ENCODE results near the gene SIL1.
"Not testable (repeated sequence)": the region's sequence is repeated elsewhere in the genome, so short reads cannot be mapped to it uniquely, and the experiment has no call there.

The SIL1 gene

DNA sequence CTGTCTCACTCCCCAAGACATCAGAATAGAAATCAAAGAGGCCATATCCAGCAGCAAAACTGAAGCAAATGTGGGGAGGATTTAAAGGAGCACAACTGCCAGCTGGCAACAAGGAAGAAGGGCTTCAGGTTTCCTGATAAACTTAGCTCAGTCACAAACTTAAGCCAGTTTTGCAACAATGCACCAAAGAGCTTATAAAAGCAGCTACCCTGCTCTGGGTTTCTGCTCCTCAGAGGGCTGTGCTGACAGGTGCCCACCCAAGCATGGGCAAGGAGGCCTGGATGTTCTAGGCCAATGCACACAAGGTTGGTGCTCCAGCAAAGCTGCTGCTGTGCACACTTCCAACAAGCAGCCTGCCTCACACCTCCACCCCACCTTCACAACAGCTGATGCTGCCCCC lies 132.9 kb downstream of the SIL1 start:
- no peak for DNase-seq (ENCODE audit: low spot score)

GRCh38 chr5:139064613-139065012 lies 133.6 kb downstream of the SIL1 start:
- no peak for DNase-seq (ENCODE audit: low spot score)

- no peak for DNase-seq (ENCODE audit: low spot score)
These were observed 134.5 kb downstream of the SIL1 start for GRCh38 chr5:139063664-139064054.

DNA sequence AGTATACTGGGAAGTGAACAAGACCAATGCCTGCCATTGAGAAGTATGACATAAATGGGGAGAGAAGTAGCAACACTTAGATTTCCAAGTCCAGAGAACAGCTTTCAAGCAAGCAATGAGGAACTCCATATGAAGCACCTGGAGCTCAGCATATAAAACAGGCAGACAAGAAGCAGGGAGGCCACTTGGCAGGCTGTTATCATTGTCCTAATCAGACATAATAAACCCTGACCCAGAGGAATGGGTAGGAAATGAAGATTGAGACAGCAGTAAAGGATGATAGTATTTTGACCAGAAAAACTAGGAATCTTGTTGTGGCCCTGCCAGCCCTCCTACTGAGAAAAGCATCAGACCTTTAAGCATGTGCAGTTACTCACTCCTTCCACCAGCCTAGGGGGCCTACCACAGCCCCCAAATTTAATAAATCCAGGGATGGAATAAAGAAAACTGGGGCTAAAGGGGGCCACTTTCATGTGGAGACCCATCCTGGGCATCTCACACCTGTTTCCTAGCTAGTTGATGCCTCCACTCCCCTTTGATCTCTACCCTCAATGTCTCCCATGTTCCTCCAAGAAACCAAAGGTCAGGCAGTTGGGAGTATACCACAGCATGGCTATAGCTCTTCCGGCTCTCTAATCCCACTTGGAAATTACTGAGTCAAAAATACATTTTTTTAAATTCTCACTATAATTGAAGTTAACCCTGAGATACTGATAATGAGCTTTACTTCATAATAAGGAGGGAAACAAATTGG lies 135.1 kb downstream of the SIL1 start:
- no peak for DNase-seq (ENCODE audit: low spot score)

DNA sequence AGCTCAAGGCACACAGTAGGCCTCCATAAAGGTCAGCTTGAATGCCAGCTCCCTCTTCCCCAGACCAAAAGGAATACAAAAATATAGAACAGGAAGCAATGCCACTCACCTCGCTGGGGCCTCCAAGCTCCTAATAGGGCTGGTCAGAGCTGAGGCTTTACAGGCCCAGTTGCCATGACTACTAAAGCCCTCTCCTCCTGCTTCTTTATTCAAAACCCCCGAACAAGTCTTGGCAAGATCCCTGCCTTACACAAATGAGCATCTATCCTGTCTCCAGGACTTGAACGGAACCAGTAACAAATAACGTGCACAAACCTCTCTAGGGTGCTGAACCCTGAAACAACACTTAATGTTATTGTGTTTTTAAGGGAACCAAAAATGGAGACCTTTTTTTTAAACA lies 136.3 kb downstream of the SIL1 start:
- DNase-seq (ENCODE audit: low spot score): no peak

GRCh38 chr5:139061274-139061673 lies 136.9 kb downstream of the SIL1 start:
- no peak for DNase-seq (ENCODE audit: low spot score)

DNA sequence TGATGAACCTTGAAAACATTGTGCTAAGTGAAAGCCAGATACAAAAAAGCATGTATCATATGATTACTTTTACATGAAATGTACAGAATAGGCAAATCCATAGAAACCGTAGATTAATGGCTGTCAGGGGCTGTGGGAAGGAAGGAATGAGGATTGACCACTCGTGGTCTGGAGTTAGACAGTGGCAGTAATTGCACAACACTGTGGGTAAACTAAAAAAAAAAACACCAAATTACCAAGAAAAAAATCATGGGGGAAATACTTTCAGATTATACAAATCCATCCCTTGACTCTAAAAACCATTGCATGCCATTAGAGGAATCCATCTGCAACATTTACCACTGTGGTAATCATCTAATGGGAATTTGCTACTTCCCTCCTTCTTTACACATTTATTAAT lies 140.0 kb downstream of the SIL1 start:
- no peak for DNase-seq (ENCODE audit: low spot score)

DNA sequence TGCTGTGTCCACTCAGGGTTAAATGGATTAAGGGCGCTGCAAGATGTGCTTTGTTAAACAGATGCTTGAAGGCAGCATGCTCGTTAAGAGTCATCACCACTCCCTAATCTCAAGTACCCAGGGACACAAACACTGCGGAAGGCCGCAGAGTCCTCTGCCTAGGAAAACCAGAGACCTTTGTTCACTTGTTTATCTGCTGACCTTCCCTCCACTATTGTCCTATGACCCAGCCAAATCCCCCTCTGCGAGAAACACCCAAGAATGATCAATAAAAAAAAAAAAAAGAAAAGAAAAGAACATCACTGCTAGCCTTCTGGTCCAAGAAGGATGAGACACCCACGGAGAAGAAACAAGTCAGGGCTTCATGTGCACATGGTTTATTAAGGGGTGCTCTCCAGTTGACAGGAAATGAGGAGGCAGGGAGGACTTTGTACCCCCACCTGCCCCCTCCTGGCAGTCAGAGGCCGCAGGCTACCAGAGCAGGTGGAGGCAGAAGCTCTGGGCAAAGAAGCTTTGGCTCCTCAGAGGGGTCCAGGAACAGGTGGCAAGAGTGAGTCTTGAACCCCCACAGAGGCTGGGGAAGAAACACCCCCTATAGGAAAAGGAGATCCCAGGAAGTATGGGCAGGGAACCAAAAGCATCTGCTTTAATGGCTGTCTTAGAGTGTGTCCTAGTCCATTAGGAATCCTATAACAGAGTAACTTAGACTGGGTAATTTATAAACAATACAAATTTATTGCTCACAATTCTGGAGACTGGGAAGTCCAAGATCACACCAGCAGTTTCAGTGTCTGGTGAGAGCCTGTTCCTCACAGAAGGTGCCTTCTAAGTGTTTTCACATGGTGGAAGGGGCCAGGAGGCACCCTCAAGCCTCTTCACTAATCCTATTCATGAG lies 140.9 kb downstream of the SIL1 start:
- not testable (repeated sequence) for DNase-seq (ENCODE audit: low spot score)

DNA sequence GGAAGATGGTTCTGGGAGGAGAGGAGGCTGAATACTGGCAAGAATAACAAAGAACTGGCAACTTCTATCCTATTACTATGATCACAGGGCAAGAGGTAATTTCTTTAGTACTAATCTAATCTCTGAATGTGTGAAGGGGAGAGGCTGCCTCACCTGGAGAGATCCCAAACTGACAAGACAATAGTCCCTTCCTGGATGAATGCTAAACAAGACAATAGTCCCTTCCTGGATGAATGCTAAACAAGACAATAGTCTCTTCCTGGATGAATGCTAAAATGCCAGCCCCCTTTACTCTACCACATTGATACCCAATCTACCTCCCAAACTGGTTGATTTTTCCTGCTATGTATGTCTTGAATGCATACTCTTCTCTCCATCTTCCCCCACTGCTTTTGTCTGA lies 145.2 kb downstream of the SIL1 start:
- no peak for DNase-seq (ENCODE audit: low spot score)

- DNase-seq (ENCODE audit: low spot score): no peak
These were observed 146.8 kb downstream of the SIL1 start for GRCh38 chr5:139051392-139051791.

- no peak for DNase-seq (ENCODE audit: low spot score)
These were observed 147.7 kb downstream of the SIL1 start for GRCh38 chr5:139050432-139050831.

DNA sequence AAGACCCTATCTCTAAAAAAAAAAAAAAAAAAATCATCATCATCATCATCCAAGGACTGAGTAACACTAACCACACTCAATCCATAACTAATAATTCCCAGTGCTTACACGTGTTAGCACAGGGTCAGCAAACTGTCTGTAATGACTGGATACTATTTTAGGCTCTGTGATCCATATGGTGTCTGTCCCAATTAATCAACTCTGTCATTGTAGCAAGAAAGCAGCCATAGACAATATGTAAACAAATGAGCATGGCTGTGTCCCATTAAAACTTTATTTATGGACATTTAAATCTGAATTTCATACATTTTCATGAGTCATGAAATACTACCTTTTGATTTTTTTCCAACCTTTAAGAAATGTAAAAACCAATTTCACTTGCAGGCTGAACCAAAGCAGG lies 148.4 kb downstream of the SIL1 start:
- DNase-seq (ENCODE audit: low spot score): no peak

- no peak for DNase-seq (ENCODE audit: low spot score)
These were observed 151.6 kb downstream of the SIL1 start for GRCh38 chr5:139046551-139046950.

- DNase-seq (ENCODE audit: low spot score): no peak
These were observed 154.8 kb downstream of the SIL1 start for GRCh38 chr5:139043157-139043905.

- DNase-seq (ENCODE audit: low spot score): no peak
These were observed 158.1 kb downstream of the SIL1 start for GRCh38 chr5:139040081-139040480.

- DNase-seq (ENCODE audit: low spot score): no peak
These were observed 159.4 kb downstream of the SIL1 start for GRCh38 chr5:139038613-139039305.

DNA sequence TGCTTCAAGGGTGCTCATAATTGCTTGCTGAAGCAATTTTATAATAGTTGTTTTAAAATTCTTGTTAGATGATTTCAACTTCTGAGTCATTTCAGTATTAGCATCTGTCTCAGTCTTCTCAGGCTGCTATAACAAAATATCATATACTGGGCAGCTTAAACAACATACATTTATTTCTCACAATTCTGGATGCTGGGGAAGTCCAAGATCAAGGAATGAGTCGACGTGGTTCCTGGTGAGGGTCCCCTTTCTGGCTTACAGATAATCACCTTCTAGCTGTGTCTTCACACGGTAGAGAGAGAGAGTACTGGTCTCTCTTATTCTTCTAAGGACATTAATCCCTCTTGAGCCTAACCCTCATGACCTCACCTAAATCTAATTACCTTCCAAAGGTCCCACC lies 160.4 kb downstream of the SIL1 start:
- no peak for DNase-seq (ENCODE audit: low spot score)

GRCh38 chr5:139036332-139036731 lies 161.8 kb downstream of the SIL1 start:
- not testable (repeated sequence) for DNase-seq (ENCODE audit: low spot score)

DNA sequence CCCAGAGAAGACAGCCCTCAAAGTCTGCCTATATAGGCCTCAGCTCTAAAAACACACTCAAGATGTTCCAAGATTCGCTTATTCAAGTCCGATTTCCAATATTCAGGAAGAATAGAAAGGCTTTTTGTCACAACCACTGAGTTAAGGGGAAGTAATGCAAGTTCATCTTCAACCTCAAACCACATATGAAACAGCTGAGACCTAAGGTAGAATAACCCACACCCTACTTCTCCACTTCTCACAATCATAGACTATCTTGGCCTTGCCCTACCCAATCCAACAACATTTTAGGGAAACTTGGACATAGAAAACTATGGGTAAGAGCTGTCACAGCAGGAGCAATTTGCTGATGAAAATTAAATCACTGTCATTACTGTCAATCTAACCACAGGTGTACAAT lies 171.0 kb downstream of the SIL1 start:
- DNase-seq (ENCODE audit: low spot score): no peak

- no peak for DNase-seq (ENCODE audit: low spot score)
These were observed 172.5 kb downstream of the SIL1 start for GRCh38 chr5:139025651-139026050.

DNA sequence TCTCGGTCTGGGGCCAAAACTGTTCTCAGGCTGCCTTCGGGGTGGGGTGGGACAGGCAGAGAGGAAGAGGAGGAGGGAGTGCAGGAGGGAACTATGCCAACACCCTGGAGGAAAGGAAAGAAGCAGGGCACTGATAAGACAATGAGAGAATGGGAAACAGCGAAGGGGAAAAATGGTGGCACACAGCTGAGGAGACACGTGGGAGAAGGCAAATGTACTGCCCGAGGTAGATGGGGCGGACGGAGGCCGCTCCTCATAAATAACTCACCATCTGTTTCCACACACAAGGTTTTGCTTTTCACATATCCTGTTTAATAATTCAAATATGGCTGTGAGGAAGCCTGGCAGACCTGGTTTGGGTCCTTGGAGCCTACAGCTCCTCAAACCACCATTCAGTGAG lies 174.9 kb downstream of the SIL1 start:
- no peak for DNase-seq (ENCODE audit: low spot score)

DNA sequence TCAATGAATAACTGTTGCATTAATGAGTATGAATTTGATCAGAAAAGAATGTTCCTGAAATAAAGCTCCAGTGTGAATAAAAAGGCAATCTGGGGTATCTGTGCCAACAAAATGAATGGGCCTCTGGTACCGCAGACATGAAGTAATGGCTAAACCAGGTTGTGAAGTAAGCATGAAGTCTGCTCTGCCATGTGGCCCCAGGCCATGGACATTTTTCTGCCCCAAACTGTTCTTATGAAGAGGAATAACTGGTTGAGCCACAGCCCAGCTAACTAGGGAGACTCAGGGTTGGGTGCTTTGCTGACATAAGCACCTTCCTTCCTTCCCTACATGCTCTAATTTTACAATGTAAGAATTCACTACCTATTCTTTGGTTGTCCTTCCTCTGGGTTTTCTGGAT lies 175.6 kb downstream of the SIL1 start:
- DNase-seq (ENCODE audit: low spot score): no peak
